Cardiac muscle cell (in vitro differentiated cells and primary cell): ENCODE measurements around the gene HCST. TPM values are rescaled to one million over a fixed set of nuclear protein-coding genes. Genes with fewer than 3 reads are reported as not detected.

Experiments
- DNase-seq, 2 donors: peaks; one replicate each; pipeline versions ENCODE4 v3.0.0 to v3.0.0-alpha.2; 2010 to 2017; ENCODE audit warnings: low read depth in 1 of 2, low spot score in 1 of 2
- H3K27ac ChIP-seq: fragments of 200-600 bp; sonication (generic); 2 replicates; pipeline ENCODE4 v1.5.1; 2016
- H3K27me3 ChIP-seq: fragments of 200-600 bp; sonication (generic); 2 replicates; pipeline ENCODE4 v1.6.0; 2016; ENCODE audit warnings: control low read depth
- H3K36me3 ChIP-seq: fragments of 200-600 bp; sonication (generic); 2 replicates; pipeline ENCODE4 v1.5.1; 2016; ENCODE audit warnings: control low read depth
- H3K4me1 ChIP-seq: fragments of 200-600 bp; sonication (generic); 2 replicates; pipeline ENCODE4 v1.8.1; 2017; ENCODE audit warnings: low read depth, mild to moderate bottlenecking, mixed run types
- H3K4me3 ChIP-seq: fragments of 200-600 bp; sonication (generic); 2 replicates; pipeline ENCODE4 v1.5.1; 2016; ENCODE audit warnings: mild to moderate bottlenecking
- H3K9me3 ChIP-seq: fragments of 200-600 bp; sonication (generic); 2 replicates; pipeline ENCODE4 v1.5.1; 2017; ENCODE audit warnings: low read depth, mild to moderate bottlenecking, control low read depth
- polyA plus RNA-seq: library from polyadenylated mRNA; unstranded; fragments of >200 nt; fragmentation: Nextera tagmentation; extraction: Ambion mirVana; gene quantifications from 2 replicates; pipeline ENCODE4 v1.2.1, GENCODE V29; 2016
- total RNA-seq: library from RNA; depleted of rRNA; stranded (reverse); fragments of >200 nt; gene quantifications from 2 replicates; pipeline ENCODE4 v1.2.3, GENCODE V29; 2016
- TF ChIP-seq, protein P1 (sequence below): IDR thresholded peaks from 2 replicates; pipeline ENCODE4 v1.5.1; 2012; ENCODE audit warnings: low read depth, mild to moderate bottlenecking, low read length

The HCST gene
- total and polyA plus RNA-seq, 2 experiments from 2014 or later = 2.4 to 2.5 TPM

DNA sequence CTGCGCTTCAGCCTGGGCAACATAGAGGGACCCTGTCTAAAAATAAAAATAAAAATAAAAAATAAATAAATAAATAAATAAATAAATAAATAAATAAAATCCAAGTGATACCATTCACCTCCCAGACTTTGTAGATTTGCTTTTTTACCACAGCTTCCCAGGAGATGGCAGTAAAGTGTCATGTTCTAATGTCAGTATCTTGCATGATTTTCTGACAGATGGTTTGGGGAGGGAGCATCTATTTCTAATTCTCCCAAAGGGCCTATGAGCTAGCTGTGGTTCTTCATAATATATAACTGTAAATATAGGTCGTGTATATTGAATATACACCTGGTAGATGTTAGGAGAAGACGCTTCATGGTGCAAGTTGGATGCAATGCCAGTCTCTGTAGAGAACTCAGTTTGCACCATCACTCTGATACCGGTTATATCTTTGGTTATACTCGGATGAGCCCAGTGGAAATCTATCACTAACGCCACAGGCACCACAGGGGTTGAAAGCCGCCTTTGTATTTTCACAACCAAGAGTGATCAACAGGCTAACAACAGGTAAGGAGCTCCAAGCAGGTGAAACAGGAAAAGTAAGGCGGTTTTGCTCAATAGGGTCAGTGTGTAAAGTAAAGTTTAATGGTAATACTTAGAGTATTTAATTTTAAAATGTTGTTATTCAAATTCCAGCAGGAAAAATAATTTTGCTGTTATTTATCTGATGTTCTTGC, 20.1 kb upstream of the HCST start:
- Histone ChIP-seq H3K4me1 (peaks cover 4% of the 10 kb centered on the region), H3K27me3 (no peaks in the 10 kb centered on the region), H3K27ac (no peak overlapping the region), H3K36me3 (no peaks in the 10 kb centered on the region), H3K4me3 (no peak overlapping the region), H3K9me3 (no peaks in the 10 kb centered on the region)
- TF ChIP-seq, protein P1, sequence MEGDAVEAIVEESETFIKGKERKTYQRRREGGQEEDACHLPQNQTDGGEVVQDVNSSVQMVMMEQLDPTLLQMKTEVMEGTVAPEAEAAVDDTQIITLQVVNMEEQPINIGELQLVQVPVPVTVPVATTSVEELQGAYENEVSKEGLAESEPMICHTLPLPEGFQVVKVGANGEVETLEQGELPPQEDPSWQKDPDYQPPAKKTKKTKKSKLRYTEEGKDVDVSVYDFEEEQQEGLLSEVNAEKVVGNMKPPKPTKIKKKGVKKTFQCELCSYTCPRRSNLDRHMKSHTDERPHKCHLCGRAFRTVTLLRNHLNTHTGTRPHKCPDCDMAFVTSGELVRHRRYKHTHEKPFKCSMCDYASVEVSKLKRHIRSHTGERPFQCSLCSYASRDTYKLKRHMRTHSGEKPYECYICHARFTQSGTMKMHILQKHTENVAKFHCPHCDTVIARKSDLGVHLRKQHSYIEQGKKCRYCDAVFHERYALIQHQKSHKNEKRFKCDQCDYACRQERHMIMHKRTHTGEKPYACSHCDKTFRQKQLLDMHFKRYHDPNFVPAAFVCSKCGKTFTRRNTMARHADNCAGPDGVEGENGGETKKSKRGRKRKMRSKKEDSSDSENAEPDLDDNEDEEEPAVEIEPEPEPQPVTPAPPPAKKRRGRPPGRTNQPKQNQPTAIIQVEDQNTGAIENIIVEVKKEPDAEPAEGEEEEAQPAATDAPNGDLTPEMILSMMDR = peak; percentile 53
- peak; percentile 49 to 84 for DNase-seq

DNA sequence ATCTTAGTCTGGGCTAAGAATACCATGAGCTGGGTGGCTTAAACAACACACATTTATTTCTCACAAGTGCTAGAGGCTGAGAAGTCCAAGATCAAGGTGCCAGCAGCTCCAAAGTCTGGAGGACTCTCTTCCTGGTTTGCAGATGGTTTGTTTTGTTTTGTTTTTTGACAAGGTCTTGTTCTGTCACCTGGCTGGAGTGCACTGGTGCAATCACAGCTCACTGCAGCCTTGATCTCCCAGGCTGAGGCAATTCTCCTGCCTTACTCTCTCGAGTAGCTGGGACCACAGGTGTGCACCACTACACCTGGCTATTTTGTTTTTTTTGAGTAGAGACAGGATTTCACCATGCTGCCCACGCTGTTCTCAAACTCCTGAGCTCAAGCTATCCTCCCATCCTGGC, 18.4 kb upstream of the HCST start:
- peaks cover 5% of the 10 kb centered on the region for H3K36me3 ChIP-seq
- TF ChIP-seq, protein P1 = no peak
- no peaks in the 10 kb centered on the region for H3K27me3 ChIP-seq
- H3K4me1 ChIP-seq = peaks cover 4% of the 10 kb centered on the region
- H3K27ac ChIP-seq = no peak overlapping the region
- no peak overlapping the region for H3K4me3 ChIP-seq
- no peaks in the 10 kb centered on the region for H3K9me3 ChIP-seq
- DNase-seq = no peak

DNA sequence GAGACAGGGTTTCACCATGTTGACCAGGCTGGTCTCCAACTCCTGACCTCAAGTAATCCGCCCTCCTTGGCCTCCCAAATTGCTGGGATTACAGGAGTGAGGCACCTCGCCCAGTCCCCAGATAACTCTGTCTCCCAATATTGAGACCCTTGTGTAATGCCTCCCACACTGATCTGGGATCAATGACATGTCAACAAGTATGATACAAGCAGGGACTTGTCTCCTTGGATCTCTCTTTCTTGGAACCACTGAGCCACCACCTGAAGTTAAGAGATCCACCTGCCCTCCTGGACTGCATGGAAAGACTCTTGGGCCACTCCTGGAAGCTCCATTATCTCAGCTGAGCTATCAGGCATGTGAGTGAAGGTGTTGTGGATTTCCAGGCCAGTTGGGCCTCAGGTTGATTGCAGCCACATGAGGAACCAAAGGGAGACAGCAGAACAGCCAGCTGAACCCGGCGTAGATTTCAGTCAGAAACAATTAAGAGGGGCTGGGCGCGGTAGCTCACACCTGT, 17.0 kb upstream of the HCST start:
- H3K27me3 ChIP-seq = no peaks in the 10 kb centered on the region
- TF ChIP-seq, protein P1 = no peak

DNA sequence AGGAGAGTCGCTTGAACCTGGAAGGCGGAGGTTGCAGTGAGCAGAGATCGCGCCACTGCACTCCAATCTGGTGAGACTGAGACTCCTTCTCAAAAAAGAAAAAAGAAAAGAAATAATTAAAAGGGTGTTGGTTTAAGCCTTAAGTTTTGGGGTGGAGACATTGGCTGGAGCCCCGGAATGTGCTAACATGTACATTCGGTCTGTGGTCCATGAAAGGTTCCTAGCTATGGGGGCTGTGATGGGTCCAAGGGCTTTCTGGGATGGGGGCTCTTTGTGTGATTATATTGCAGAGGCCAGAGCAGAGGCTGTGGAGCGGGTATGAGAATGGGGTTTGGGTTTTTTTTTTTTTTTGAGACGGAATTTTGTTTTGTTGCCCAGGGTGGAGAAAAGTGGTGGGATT, 16.4 kb upstream of the HCST start:
- no peak overlapping the region for H3K4me3 ChIP-seq
- TF ChIP-seq, protein P1 = no peak
- no peaks in the 10 kb centered on the region for H3K9me3 ChIP-seq

More for the DNA sequence above, 17.0 kb upstream of the HCST start:
- H3K4me1 ChIP-seq = no peaks in the 10 kb centered on the region
- no peaks in the 10 kb centered on the region for H3K9me3 ChIP-seq
- peaks cover 11% of the 10 kb centered on the region for H3K36me3 ChIP-seq
- no peak overlapping the region for H3K4me3 ChIP-seq
- H3K27ac ChIP-seq = no peak overlapping the region
- no peak for DNase-seq

DNA sequence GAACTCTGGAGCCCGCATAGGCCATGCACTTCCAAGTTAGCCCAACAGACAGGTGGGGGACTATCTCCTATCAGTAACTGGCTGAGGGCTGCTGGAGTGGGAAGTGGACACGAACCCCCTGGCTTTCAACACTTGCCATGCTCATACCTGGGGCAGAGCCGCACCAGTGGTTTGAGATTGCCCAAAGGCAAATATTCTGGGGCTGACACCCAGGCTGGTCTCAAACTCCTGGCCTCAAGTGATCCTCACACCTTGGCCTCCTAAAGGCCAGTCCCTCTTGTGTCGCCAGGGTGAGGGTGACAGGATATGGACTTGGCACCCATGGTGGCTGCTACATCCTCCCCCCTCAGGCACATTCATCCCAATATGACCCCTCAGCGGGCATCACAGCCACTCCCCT, 15.1 kb upstream of the HCST start:
- no peak for DNase-seq
- H3K4me3 ChIP-seq = no peak overlapping the region

More for the DNA sequence above, 16.4 kb upstream of the HCST start:
- Histone ChIP-seq H3K4me1 (no peaks in the 10 kb centered on the region), H3K27me3 (no peaks in the 10 kb centered on the region), H3K36me3 (peaks cover 11% of the 10 kb centered on the region), H3K27ac (no peak overlapping the region)
- no peak for DNase-seq

More for the DNA sequence above, 15.1 kb upstream of the HCST start:
- Histone ChIP-seq H3K4me1 (no peaks in the 10 kb centered on the region), H3K27me3 (no peaks in the 10 kb centered on the region), H3K27ac (no peak overlapping the region), H3K36me3 (peaks cover 11% of the 10 kb centered on the region), H3K9me3 (no peaks in the 10 kb centered on the region)
- TF ChIP-seq, protein P1 = no peak
